Measurements from ENCODE around the gene ZNF544. TPM values are rescaled to one million over a fixed set of nuclear protein-coding genes. Genes with fewer than 3 reads are reported as not detected.

Gene ZNF544
- total and polyA plus RNA-seq, 2 experiments from 2014 or later: 35.9 to 103 TPM

DNA sequence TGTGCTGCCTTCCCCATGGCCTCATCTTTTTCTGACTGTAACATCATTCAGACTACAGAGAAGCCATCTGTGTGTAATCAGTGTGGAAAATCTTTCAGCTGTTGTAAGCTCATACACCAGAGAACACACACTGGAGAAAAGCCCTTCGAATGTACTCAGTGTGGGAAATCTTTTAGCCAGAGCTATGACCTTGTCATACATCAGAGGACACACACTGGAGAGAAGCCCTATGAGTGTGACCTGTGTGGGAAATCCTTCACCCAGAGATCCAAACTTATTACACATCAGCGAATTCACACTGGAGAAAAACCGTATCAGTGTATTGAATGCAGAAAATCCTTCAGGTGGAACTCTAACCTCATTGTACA, 32.9 kb downstream of the ZNF544 start:
- H3K27ac ChIP-seq: no peak overlapping the region
- TF ChIP-seq, protein P1, sequence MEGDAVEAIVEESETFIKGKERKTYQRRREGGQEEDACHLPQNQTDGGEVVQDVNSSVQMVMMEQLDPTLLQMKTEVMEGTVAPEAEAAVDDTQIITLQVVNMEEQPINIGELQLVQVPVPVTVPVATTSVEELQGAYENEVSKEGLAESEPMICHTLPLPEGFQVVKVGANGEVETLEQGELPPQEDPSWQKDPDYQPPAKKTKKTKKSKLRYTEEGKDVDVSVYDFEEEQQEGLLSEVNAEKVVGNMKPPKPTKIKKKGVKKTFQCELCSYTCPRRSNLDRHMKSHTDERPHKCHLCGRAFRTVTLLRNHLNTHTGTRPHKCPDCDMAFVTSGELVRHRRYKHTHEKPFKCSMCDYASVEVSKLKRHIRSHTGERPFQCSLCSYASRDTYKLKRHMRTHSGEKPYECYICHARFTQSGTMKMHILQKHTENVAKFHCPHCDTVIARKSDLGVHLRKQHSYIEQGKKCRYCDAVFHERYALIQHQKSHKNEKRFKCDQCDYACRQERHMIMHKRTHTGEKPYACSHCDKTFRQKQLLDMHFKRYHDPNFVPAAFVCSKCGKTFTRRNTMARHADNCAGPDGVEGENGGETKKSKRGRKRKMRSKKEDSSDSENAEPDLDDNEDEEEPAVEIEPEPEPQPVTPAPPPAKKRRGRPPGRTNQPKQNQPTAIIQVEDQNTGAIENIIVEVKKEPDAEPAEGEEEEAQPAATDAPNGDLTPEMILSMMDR (IDR thresholded peaks at IDR 0.05; ENCODE audit: low read depth, low read length): no peak
- H3K4me1 ChIP-seq (ENCODE audit: low read depth): no peaks in the 10 kb centered on the region
- H3K4me3 ChIP-seq: no peak overlapping the region
- no peaks in the 10 kb centered on the region for H3K27me3 ChIP-seq
- no peak for DNase-seq (ENCODE audit: low read depth in 1 of 2, low spot score in 1 of 2)
- peaks cover 26% of the 10 kb centered on the region for H3K9me3 ChIP-seq (ENCODE audit: low read depth)
- H3K36me3 ChIP-seq: peaks cover 31% of the 10 kb centered on the region

DNA sequence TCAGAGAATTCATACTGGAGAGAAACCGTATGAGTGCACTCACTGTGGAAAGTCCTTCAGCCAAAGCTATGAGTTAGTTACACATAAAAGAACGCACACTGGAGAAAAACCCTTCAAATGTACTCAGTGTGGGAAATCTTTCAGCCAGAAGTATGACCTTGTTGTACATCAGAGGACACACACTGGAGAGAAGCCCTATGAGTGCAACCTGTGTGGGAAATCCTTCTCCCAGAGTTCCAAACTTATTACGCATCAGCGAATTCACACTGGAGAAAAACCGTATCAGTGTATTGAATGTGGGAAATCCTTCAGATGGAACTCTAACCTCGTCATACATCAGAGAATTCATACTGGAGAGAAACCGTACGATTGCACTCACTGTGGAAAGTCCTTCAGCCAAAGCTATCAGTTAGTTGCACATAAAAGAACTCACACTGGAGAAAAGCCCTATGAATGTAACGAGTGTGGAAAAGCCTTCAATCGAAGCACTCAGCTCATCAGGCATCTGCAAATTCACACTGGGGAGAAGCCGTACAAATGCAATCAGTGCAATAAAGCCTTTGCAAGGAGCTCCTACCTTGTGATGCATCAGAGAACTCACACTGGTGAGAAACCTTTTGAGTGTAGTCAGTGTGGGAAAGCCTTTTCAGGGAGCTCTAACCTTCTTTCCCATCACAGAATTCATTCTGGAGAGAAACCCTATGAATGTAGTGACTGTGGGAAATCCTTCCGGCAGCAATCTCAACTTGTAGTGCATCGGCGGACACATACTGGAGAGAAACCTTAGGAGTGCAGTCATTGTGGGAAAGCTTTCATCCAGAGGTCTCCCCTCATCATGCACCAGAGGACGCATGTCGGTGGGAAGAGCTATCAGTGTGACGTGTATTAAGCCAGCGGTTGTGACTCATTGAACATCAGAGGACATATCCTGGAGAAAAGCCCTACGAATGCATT, 33.5 kb downstream of the ZNF544 start:
- peaks cover 31% of the 10 kb centered on the region for H3K36me3 ChIP-seq
- H3K4me3 ChIP-seq: no peak overlapping the region
- DNase-seq (ENCODE audit: low read depth in 1 of 2, low spot score in 1 of 2): no peak
- no peaks in the 10 kb centered on the region for H3K4me1 ChIP-seq (ENCODE audit: low read depth)
- no peaks in the 10 kb centered on the region for H3K27me3 ChIP-seq
- TF ChIP-seq, protein P1 (IDR thresholded peaks at IDR 0.05; ENCODE audit: low read depth, low read length): no peak
- peaks cover 26% of the 10 kb centered on the region for H3K9me3 ChIP-seq (ENCODE audit: low read depth)
- H3K27ac ChIP-seq: no peak overlapping the region

- no peak for DNase-seq (ENCODE audit: low read depth in 1 of 2, low spot score in 1 of 2)
- TF ChIP-seq, protein P1 (IDR thresholded peaks at IDR 0.05; ENCODE audit: low read depth, low read length): no peak
- no peak overlapping the region for H3K27ac ChIP-seq
- H3K27me3 ChIP-seq: no peaks in the 10 kb centered on the region
- H3K4me1 ChIP-seq (ENCODE audit: low read depth): no peaks in the 10 kb centered on the region
- H3K9me3 ChIP-seq (ENCODE audit: low read depth): peaks cover 26% of the 10 kb centered on the region
- peaks cover 31% of the 10 kb centered on the region for H3K36me3 ChIP-seq
- no peak overlapping the region for H3K4me3 ChIP-seq
These were observed 34.2 kb downstream of the ZNF544 start for GRCh38 chr19:58262922-58263296.

DNA sequence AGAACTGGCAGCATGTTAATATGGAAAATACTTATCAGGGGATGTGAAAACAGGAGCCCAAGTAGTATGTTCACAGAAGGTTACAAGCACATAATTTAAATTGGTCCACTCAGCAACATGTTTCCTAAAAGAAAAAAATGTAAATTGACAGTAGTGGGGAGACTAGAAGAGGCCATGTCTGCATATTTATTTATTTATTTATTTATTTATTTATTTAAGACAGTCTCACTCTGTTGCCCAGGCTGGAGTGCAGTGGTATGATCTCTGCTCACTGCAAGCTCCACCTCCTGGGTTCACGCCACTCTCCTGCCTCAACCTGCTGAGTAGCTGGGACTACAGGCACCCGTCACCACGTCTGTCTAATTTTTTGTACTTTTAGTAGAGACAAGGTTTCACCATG, 36.4 kb downstream of the ZNF544 start:
- Histone ChIP-seq H3K36me3 (peaks cover 19% of the 10 kb centered on the region), H3K27ac (no peak overlapping the region), H3K27me3 (no peaks in the 10 kb centered on the region), H3K4me3 (no peak overlapping the region), H3K9me3 (ENCODE audit: low read depth) (peaks cover 22% of the 10 kb centered on the region), H3K4me1 (ENCODE audit: low read depth) (no peaks in the 10 kb centered on the region)
- no peak for DNase-seq (ENCODE audit: low read depth in 1 of 2, low spot score in 1 of 2)
- TF ChIP-seq, protein P1 (IDR thresholded peaks at IDR 0.05; ENCODE audit: low read depth, low read length): no peak

DNA sequence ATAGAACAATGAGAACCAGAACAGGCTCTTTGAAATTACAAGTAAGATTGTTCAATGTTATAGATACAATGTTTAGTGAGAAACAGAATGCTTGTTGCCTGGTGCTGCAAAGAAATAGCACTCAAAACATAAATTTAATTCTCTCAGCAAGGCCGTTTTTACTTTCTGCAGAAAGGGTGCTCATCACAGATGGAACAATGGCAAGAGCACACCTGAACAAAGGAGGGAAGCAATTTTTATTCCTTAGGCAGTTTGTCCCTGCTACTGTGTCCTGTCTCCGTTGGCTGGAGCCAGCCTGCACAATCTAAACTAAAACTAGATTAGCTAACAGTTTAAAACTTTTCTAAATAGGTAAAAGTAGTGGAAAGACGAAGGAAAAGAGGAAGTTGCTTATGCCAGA, 39.6 kb downstream of the ZNF544 start:
- TF ChIP-seq, protein P1 (IDR thresholded peaks at IDR 0.05; ENCODE audit: low read depth, low read length): no peak
- H3K27me3 ChIP-seq: no peaks in the 10 kb centered on the region
- peaks cover 2% of the 10 kb centered on the region for H3K36me3 ChIP-seq
- no peak overlapping the region for H3K4me3 ChIP-seq
- no peak overlapping the region for H3K27ac ChIP-seq
- H3K4me1 ChIP-seq (ENCODE audit: low read depth): no peaks in the 10 kb centered on the region
- H3K9me3 ChIP-seq (ENCODE audit: low read depth): peaks cover 11% of the 10 kb centered on the region
- DNase-seq (ENCODE audit: low read depth in 1 of 2, low spot score in 1 of 2): no peak
